Thymus (tissue), 11 donors: Measurements from ENCODE around the gene HUNK. TPM values are rescaled to one million over a fixed set of nuclear protein-coding genes. Genes with fewer than 3 reads are reported as not detected.

Experiments used
- DNase-seq, 9 donors: peaks; one replicate each; pipeline ENCODE4 v3.0.0-alpha.2; 2013; ENCODE audit warnings: low spot score in 9 of 9, low read depth in 6 of 9, missing footprints in 1 of 9
- H3K27ac ChIP-seq, 2 donors: one replicate each; pipeline ENCODE4 v1.5.1; 2013; ENCODE audit warnings: control low read depth in 1 of 2, low read depth in 1 of 2, low read length in 1 of 2, mild to moderate bottlenecking in 1 of 2, moderate library complexity in 1 of 2
- H3K27me3 ChIP-seq, 2 donors: one replicate each; pipeline ENCODE4 v1.5.1; 2013; ENCODE audit warnings: low read length in 1 of 2; ENCODE audit not compliant: control insufficient read depth in 2 of 2, insufficient read depth in 1 of 2
- H3K36me3 ChIP-seq, 2 donors: one replicate each; pipeline ENCODE4 v1.5.1; 2013; ENCODE audit warnings: low read length in 1 of 2, mild to moderate bottlenecking in 1 of 2, moderate library complexity in 1 of 2; ENCODE audit not compliant: control insufficient read depth in 2 of 2, insufficient read depth in 2 of 2
- H3K4me1 ChIP-seq, 2 donors: one replicate each; pipeline ENCODE4 v1.5.1; 2013; ENCODE audit warnings: low read length in 2 of 2; ENCODE audit not compliant: control insufficient read depth in 2 of 2, insufficient read depth in 2 of 2
- H3K4me3 ChIP-seq, 2 donors: one replicate each; pipeline ENCODE4 v1.5.1; 2013; ENCODE audit warnings: low read length in 2 of 2, control low read depth in 1 of 2, mild to moderate bottlenecking in 1 of 2
- H3K9me3 ChIP-seq, 2 donors: one replicate each; pipeline ENCODE4 v1.5.1; 2013; ENCODE audit warnings: low read length in 1 of 2, mild to moderate bottlenecking in 1 of 2; ENCODE audit not compliant: control insufficient read depth in 2 of 2, insufficient read depth in 1 of 2
- WGBS: extraction: QIAGEN DNeasy Blood & Tissue Kit; methylation state at CpG from one replicate; pipeline ENCODE4 v1.1.7; 2013; 5-methylcytosine and 5-hydroxymethylcytosine counted together
- polyA plus RNA-seq: library from polyadenylated mRNA; stranded (reverse); fragments of 200-250 nt; gene quantifications from one replicate; pipeline ENCODE4 v1.2.3, GENCODE V29; 2013
- total RNA-seq: library from RNA; stranded (reverse); fragments of 120-200 nt; gene quantifications from one replicate; pipeline ENCODE4 v1.2.4, GENCODE V29; 2013
- donor health status: healthy.

HUNK gene
- total and polyA plus RNA-seq, 2 donors: 0.21 to 1.1 TPM

DNA sequence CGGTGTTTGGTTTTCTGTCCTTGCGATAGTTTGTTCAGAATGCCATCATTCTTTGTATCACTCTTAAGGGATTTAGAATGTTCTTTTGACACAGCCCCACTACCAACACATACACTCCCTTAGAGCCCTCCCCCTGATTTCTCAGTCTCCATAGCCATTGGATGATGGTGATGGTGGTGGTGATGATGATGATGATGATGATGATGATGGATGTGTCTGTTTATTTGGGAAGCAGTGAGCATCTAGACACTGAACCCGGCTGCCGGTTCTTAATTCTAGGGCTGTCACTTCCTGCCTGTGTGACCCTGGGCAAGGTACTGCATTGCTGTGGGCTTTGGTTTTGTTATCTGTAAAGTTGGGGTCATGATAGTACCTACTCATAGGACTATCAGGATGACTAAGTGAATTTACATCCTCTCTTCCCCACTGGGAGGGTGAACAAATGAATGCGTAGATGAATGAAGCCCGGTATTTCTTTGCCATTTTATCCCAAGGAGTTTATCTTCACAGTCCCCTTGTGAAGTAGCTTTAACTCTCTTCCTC lies 100.7 kb downstream of the HUNK start:
- no peaks in the 10 kb centered on the region for H3K36me3 ChIP-seq
- H3K9me3 ChIP-seq: no peaks in the 10 kb centered on the region
- no peak overlapping the region for H3K27ac ChIP-seq
- no peaks in the 10 kb centered on the region for H3K4me1 ChIP-seq
- DNase-seq: no peak
- WGBS: 93% methylated on average over 6 of the region's 6 CpGs
- H3K27me3 ChIP-seq: no peaks in the 10 kb centered on the region
- H3K4me3 ChIP-seq: no peak overlapping the region

DNA sequence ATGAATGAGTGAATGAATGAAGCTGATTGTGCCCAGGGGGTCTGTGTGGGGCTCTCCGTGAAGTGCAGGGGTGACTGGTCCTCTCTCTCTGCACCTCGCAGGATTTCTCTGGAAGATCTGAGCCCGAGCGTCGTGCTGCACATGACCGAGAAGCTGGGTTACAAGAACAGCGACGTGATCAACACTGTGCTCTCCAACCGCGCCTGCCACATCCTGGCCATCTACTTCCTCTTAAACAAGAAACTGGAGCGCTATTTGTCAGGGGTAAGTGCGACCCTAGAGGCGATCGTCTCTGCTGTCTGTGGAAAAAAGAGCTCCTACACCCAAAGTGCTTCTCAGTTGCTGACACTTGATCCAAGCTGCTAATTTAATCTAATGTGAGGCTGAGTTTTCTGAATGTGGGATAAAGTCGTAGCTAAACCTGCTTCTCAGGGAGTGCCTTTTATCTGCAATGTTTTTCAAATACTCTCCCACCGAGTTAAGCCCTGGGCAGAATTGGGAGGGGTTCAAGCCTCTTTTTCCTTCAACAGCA lies 101.7 kb downstream of the HUNK start:
- Histone ChIP-seq H3K27ac (no peak overlapping the region), H3K36me3 (no peaks in the 10 kb centered on the region), H3K4me3 (no peak overlapping the region), H3K9me3 (no peaks in the 10 kb centered on the region), H3K27me3 (no peaks in the 10 kb centered on the region), H3K4me1 (no peaks in the 10 kb centered on the region)
- 17% methylated on average over 16 of the region's 16 CpGs for WGBS
- peak in 3 of 9 donors; percentile 2 to 31 (median 16) for DNase-seq

DNA sequence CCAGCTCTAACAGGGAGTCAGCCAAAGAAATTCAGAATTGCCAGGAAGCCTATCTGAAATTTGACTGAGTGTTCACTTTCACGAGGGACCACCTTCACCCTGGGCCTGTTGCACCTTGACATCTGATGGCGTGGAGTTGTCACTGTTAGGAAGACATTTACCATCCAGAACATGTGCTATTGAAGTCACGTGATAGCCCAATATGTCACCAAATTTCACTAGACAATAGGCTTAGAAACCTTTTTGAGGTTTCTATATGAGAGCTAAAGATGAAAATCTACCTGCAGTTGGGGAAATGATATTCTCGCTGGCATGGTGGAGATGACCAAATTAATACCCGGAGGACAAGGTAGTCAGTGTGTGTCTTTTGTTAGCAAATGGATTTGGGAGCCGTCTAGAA lies 102.7 kb downstream of the HUNK start:
- WGBS: 96% methylated on average over 6 of the region's 6 CpGs
- H3K36me3 ChIP-seq: no peaks in the 10 kb centered on the region

DNA sequence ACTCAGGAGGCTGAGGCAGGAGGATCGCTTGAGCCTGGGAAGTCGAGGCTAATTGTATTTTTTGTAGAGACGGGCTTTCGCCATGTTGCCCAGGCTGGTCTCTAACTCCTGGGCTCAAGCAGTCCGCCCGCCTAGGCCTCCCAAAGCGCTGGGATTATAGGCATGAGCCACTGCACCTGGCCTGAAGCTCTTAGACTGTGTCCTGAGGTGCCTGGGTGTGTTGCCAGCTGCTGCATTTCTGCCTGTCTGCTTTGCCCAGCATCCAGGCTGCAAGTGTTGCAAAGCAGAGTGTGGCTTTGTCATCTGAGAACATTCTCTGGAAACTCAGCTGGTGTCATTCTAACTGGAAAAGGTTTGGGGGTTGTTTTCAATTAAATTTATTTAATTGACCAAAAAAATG lies 105.0 kb downstream of the HUNK start:
- no peaks in the 10 kb centered on the region for H3K36me3 ChIP-seq
- 92% methylated on average over 7 of the region's 7 CpGs for WGBS

More for the DNA sequence above, 102.7 kb downstream of the HUNK start:
- no peak for DNase-seq
- Histone ChIP-seq H3K4me3 (no peak overlapping the region), H3K4me1 (no peaks in the 10 kb centered on the region), H3K9me3 (no peaks in the 10 kb centered on the region), H3K27me3 (no peaks in the 10 kb centered on the region), H3K27ac (no peak overlapping the region)

DNA sequence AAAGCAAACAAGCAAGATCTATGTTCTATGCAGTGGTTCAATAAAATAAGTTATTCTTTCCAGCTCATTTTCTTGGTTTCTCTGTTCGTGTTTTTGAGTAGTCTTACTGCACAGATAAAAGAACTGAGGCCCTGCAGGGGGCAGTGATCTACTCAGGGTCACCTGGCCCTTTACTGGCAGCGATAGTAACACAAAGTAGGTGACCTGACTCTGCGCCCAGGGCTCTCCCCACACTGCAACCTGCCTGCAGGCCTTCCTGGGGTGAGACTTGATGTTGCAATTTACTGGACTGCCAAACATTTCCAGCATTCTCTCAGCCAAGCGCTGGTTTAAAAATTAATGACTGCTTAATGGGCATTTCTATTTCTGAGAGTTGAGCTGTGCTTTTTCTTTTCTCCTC lies 110.3 kb downstream of the HUNK start:
- H3K27ac ChIP-seq: no peak overlapping the region

More for the DNA sequence above, 105.0 kb downstream of the HUNK start:
- Histone ChIP-seq H3K9me3 (no peaks in the 10 kb centered on the region), H3K4me3 (no peak overlapping the region), H3K4me1 (no peaks in the 10 kb centered on the region), H3K27me3 (no peaks in the 10 kb centered on the region), H3K27ac (no peak overlapping the region)
- DNase-seq: no peak

DNA sequence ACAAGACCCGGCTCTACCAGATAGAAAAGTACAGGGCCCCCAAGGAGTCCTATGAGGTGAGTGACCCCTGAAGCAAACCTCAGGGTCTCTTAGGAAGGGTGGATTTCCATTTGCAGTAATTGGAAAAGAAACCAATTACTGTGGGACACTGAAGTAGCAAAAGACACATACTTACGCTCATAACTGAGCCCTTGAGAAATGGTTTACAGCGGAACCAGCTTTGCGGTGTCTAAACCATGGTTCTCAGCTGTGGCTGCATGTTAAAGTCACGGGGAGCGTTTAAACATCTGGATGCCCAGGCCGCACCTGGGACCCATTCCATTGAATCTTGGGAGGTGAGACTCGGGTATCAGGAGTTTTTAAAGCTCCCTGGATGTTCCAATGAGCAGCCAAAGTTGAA lies 110.7 kb downstream of the HUNK start:
- Histone ChIP-seq H3K27me3 (no peaks in the 10 kb centered on the region), H3K9me3 (no peaks in the 10 kb centered on the region), H3K36me3 (no peaks in the 10 kb centered on the region), H3K4me3 (no peak overlapping the region), H3K27ac (no peak overlapping the region), H3K4me1 (no peaks in the 10 kb centered on the region)
- WGBS: 93% methylated on average over 8 of the region's 8 CpGs
- DNase-seq: no peak

More for the DNA sequence above, 110.3 kb downstream of the HUNK start:
- DNase-seq: no peak
- H3K27me3 ChIP-seq: no peaks in the 10 kb centered on the region
- H3K36me3 ChIP-seq: no peaks in the 10 kb centered on the region
- H3K4me3 ChIP-seq: no peak overlapping the region
- 76% methylated on average over 4 of the region's 4 CpGs for WGBS
- no peaks in the 10 kb centered on the region for H3K4me1 ChIP-seq
- no peaks in the 10 kb centered on the region for H3K9me3 ChIP-seq

DNA sequence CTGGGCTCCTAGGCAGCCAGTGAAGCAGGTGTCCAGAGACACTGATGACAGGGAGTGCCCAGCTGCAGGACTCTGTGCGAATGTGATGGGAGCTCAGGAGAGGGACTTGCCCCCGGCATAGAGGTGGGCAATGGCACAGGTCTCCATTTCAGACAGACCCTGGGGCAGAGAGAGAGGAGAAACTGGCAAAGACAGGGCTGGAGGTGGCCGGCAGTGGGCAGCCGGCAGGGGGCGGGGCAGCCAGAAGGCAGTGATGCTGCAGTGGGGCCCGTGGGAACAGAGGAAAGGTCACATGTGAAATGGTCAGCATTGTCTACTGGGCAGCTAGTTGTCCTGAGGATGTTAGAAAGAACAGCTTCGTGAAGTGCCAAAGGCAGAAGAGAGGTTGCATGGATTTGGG lies 112.6 kb downstream of the HUNK start:
- DNase-seq: no peak
- Histone ChIP-seq H3K36me3 (no peaks in the 10 kb centered on the region), H3K27me3 (no peaks in the 10 kb centered on the region), H3K9me3 (no peaks in the 10 kb centered on the region), H3K4me3 (no peak overlapping the region), H3K4me1 (no peaks in the 10 kb centered on the region), H3K27ac (no peak overlapping the region)
- 93% methylated on average over 7 of the region's 7 CpGs for WGBS

DNA sequence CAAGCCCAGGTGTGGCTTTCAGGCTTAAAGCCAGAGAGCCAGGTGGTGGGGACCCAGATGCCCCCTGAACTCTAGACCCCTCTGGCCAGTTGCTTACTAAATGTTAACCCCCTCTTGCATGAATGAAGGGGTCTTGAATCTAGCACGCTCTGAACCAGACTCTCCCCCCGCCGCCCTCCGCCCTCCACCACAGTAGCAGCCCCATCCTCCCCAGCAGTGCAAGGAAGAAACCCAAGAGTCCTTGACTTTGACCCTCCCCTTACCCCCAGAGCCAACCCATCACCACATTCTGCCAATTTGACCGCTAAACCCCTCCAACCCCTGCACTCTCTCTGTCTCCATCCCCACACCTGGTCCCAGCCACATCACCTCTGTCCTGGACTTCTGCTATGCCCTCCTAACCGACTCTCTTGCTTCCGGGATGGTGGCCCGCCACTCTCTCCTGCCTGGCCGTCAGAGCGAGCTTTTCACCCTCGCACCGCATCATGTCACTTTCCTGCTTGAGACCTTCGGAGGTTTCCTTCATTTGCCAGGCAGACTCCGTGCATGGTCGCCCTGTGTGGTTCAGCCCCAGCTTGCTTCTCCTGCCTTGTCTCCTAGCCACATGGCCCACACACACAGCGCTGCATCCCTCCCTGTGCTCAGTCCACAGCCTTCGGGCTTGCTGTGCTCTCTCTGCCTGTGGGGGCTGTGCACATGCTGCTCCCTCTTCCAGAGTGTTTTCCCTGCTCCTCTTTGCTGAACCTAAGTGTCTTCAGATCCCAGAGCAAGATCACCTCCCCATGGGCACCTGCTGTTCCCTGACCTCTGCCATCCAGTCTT lies 113.4 kb downstream of the HUNK start:
- Histone ChIP-seq H3K9me3 (no peaks in the 10 kb centered on the region), H3K36me3 (no peaks in the 10 kb centered on the region), H3K27me3 (no peaks in the 10 kb centered on the region), H3K4me1 (no peaks in the 10 kb centered on the region), H3K4me3 (no peak overlapping the region), H3K27ac (no peak overlapping the region)
- WGBS: 95% methylated on average over 17 of the region's 17 CpGs
- no peak for DNase-seq

DNA sequence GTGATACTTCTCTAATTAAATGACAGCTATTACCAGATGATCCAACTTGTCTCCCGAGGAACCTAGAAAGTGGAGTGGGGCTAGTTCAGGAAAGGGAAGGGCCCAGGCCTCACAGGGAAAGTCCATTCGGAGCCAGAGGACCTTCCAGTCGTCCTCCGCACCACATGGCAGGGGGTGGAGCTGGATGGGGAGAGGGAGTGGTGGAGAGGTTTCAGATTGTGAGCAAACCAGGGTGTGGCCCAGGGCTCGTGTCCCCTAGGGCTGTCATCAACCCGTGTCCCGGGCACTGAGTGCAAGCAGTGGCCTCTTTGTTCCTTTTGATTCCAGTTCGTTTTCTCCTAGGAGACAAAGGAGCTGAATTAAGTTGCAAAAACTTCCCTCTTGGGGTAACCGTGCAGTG lies 114.9 kb downstream of the HUNK start:
- no peak overlapping the region for H3K27ac ChIP-seq
- no peaks in the 10 kb centered on the region for H3K27me3 ChIP-seq
- no peaks in the 10 kb centered on the region for H3K9me3 ChIP-seq
- WGBS: 68% methylated on average over 9 of the region's 9 CpGs
- no peak for DNase-seq
- no peak overlapping the region for H3K4me3 ChIP-seq
- no peaks in the 10 kb centered on the region for H3K36me3 ChIP-seq
- H3K4me1 ChIP-seq: no peaks in the 10 kb centered on the region
